Measurements from ENCODE around the gene REM2.

The REM2 gene, protein sequence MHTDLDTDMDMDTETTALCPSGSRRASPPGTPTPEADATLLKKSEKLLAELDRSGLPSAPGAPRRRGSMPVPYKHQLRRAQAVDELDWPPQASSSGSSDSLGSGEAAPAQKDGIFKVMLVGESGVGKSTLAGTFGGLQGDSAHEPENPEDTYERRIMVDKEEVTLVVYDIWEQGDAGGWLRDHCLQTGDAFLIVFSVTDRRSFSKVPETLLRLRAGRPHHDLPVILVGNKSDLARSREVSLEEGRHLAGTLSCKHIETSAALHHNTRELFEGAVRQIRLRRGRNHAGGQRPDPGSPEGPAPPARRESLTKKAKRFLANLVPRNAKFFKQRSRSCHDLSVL

DNA sequence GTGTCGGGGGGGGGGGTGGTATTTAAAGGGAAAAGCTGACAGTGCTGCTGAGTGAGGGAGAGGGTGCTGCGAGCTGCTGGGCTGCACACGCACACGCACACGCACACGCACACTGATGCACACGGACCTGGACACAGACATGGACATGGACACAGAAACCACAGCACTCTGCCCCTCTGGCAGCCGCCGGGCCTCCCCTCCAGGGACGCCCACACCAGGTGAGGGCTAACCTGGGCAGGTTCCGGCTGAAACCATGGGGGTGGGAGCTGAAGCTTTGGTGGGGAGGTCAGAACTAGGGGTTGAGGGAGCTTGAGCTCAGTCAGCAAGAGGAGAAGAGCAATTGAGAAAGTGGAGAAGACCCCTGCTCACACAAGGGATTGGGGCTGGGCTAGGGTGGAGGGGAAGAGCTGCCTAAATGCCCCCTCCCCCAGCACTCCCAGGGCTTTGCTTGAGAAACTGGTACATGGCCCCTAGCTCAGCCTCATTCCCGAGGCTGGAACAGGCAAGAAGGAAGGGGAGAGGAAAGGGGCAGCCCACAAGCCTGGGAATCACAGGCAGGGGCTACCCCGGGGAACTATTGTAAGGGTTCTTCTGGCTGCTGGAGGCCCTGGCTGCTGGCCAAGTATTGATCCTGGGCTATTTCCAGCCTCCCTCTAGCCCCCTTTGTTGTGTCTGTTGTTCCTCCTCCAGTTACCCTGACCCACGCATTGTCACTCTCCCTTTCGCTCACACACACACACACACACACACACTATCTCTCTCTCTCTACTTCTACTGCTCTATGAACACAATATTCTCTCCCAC, at the start of gene REM2:
Gene REM2 (plus strand): TSS at position 50 of the 804 bp plus-strand sequence. CDS start 66 bp downstream, at position 116.
- no peak for DNase-seq

DNA sequence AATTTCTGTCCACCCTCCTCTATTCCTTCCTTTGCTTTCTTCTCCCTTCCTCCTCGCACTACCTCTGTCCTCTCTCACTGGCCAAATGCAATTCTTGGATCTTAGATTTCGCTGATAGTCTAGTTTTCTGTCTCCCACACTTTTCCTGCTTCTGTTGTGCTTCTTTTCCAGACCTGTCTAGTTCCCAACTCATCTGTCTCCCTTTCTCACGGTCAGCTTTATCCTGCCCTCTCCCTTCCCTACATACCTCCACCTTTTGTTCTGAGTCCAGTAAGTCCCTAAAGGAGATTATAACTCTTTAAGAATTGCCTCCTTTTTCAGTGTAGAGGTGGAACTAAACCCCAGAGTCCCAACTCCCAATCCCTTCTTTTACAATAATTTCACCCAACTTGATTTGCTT, 47.5 kb upstream of the REM2 start:
- DNase-seq: no peak

DNA sequence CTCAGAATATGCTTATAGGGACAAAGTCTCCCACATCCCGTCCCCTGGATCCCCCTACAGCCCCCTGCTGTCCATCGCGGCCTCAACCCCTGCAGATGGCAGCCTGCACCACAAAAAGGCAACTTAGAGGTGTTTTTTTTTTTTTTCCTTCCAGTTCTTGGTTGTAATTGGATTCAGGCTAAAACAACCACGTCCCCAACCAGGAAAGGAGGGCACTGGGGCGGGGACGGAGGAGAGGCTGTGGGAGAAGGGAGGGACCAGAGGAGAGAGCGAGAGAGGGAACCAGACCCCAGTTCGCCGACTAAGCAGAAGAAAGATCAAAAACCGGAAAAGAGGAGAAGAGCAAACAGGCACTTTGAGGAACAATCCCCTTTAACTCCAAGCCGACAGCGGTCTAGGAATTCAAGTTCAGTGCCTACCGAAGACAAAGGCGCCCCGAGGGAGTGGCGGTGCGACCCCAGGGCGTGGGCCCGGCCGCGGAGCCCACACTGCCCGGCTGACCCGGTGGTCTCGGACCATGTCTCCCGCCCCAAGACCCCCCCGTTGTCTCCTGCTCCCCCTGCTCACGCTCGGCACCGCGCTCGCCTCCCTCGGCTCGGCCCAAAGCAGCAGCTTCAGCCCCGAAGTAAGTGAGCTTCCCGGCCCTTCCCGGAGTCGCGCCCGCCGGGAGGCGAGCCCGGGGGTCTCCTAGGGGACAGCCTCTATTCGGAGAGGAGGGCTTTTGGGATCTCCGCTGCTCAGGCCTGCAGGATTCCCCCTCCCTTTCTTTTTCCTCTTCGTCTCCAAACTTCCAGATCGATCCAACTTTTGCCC, 46.5 kb upstream of the REM2 start, which contains the start of gene MMP14:
Gene MMP14 (plus strand): TSS at position 285 of the 813 bp plus-strand sequence. CDS start 233 bp downstream, at position 518.
- no peak for DNase-seq

DNA sequence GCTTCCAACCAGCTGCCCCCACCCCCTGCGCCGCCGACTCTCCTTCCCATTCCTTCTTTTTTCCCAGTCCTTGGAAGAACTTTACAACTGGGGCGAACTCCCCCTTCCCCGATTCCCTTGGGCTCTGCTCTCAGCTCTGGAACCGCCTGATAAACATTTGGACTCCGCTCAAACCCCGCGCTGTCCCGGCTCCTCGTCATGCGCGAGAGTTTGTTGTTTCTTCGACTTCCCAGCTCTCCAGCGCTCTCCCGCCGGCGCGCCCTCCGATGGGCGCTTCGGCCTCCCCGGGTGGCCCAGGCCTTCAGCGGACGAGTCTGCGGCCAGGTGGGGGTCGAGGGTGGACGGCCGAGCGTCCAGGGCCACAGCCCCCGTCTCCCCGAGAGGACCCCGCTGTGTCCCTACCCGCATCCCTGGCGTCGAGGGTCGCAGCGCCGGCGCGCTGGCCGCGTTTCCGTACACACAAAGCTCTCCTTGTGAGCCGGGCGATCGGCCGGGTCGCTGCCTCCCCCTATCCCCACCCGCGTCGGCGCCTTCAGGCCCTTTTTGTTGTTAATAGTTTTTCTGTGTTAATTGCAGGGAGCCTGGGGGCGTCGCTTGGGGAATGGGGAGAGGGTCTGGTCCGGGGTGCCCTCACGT, 45.8 kb upstream of the REM2 start:
- DNase-seq: no peak

DNA sequence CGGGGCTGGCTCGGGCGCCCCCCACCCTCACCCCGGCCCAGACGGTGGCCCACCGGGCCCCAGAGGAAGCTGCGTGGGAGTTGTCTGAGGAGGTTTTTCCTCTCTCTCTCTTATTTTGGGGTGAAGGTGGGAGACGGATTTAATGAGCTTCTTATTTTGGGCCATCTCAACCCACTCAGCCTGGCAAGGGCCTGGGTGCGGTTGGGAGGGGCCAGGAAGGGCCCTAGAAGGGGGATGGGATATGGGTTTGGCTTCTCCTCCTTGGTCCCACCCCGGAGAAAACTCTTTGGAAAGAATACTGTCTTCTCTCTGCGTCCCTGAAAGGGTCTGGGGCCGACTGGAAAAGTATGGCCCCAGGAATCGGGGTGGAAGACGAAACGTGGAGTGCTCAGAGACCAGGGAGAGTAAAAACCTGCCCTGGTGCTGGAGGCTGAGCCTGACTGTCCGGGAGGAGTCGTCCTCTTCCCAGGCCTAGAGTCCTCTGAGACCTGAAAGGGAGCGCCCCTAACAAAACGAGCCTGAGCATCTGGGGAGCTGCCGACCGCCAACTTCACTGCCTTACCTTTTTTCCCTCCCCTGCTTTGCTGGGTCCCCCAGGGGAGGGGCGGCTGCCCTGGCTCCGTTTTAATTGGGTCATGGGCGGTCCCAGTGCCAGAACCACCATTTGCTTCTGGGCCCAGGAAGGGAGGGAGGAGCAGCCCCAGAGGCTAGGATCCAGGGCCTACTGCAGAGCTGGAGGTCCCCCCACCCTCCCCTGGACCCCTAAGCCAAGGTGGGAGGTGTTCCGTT, 45.1 kb upstream of the REM2 start:
- DNase-seq: no peak

DNA sequence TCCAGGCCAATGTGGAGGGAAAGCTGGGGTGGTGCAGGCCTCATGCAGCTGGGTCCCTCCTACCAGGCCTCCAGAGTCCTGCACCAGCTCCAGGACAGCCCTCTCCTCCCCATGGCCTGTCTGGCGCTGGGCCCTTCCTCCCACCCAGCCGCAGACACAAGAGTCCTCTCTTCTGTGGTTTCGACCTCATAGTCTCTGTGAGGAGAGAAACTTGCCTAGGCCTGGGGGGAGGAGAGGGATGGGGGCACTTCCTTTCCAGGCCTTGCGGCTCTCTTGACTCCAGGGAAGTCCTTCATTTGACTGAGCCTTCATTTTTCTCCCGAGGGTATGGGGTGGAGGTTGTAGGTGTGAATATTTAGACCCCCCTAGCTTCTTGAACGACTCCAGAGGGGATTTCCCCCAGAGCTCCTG, 44.4 kb upstream of the REM2 start:
- DNase-seq: no peak

DNA sequence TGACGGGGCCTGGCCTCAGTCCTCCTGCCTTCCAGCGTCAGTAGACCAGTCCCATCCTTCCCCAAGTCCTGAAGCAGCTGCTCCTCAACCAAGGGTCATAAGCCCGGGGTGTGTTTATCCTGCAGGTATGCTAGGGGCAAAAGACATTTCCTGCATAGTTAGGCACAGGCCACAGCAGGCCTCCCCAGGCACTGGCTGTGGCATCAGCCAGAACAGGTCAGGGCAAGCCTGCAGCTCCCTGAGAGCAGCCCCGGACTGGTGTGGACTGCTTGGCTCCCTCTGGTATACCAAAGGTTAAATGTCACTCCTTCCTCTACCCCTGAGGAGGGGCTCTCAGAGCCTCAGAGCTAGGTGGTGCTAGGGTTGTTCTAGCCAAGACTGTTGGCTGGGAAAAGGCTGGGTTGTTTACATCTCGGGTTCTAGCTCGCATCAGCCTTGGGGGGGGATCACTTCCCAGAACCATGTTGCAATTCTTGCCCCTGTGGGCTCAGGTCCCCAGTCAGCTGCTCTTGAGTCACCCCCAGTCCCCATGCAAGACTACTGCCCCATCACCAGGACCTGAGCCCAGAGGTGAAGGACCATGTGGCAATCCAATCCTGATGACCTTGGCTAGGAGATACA, 43.8 kb upstream of the REM2 start:
- no peak for DNase-seq

DNA sequence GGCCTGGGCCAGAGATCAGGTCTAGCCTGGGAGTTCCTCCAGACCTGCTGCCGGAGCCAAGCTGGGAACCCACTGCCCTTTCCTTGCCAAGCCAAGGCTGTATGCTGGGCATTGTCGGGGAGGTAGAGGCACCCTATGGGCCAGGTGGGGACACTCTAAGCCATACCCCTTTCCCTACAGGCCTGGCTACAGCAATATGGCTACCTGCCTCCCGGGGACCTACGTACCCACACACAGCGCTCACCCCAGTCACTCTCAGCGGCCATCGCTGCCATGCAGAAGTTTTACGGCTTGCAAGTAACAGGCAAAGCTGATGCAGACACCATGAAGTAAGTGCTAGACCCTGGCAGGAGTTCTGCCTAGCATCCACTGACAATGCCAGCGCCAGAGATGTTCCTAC, 41.7 kb upstream of the REM2 start:
- DNase-seq: no peak

DNA sequence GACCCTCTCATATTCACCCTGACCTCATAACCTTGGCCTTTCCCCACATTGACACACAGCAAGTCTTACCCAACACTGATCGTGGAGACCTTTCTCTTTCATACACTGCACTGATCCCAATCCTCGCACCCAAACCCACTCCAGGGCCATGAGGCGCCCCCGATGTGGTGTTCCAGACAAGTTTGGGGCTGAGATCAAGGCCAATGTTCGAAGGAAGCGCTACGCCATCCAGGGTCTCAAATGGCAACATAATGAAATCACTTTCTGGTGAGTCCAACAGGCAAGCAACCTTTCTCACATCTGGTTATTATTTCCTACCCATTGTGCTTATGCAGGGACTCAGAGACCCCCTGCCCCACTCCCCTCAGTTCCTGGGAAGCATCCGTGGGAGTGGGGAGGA, 41.3 kb upstream of the REM2 start:
- no peak for DNase-seq

DNA sequence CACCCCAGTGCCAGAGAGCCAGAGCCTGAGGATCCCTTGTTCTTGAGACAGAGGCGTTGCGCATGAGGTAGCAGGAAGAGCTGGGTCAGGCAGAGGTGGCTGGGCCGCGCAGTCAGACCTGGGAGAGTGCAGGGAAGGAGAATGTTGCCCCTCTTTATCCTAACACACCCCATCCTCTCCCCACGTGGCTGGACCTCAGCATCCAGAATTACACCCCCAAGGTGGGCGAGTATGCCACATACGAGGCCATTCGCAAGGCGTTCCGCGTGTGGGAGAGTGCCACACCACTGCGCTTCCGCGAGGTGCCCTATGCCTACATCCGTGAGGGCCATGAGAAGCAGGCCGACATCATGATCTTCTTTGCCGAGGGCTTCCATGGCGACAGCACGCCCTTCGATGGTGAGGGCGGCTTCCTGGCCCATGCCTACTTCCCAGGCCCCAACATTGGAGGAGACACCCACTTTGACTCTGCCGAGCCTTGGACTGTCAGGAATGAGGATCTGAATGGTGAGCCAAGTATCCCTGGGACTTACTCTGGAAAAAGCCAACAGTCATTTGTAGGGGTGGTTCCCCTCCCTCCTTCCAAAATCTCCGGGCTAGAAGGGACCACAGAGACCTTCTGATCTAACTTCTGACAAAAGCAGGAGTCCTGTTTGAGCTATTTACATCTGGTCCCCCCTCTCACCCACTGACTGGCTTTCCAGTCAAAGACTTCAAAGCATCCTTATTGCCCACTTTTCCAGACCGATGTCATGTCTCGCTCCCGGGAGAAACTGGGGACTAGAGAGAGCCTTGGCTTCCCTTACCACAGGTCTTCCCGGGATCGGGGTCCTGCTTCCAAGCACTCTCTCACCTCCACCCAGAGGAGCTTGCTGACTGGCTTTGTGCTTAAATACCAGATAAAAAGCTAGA, 40.6 kb upstream of the REM2 start:
- no peak for DNase-seq

DNA sequence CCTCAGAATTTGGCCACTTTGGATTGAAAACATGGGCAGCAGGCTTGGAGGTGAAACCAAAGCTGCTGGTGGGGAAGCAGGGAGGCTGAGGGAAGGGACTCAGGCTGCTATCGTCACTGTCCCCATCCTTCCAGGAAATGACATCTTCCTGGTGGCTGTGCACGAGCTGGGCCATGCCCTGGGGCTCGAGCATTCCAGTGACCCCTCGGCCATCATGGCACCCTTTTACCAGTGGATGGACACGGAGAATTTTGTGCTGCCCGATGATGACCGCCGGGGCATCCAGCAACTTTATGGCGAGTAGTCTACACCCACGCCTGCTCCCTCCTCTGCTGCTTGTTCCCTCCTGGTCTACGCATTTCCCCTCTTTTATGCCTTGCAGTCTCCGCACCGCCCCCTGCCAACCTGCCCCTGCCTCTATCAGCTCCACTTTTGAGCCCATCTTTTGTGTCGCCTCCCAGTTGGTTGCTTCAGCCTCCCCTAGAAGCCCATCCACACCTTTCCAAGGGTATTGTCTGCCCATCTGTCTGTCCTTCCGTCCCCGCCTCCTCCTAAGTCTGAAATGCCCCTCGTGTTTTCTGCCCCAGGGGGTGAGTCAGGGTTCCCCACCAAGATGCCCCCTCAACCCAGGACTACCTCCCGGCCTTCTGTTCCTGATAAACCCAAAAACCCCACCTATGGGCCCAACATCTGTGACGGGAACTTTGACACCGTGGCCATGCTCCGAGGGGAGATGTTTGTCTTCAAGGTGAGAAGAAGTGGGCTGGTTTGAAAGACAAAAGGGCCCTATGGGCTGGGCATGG, 39.7 kb upstream of the REM2 start:
- no peak for DNase-seq

DNA sequence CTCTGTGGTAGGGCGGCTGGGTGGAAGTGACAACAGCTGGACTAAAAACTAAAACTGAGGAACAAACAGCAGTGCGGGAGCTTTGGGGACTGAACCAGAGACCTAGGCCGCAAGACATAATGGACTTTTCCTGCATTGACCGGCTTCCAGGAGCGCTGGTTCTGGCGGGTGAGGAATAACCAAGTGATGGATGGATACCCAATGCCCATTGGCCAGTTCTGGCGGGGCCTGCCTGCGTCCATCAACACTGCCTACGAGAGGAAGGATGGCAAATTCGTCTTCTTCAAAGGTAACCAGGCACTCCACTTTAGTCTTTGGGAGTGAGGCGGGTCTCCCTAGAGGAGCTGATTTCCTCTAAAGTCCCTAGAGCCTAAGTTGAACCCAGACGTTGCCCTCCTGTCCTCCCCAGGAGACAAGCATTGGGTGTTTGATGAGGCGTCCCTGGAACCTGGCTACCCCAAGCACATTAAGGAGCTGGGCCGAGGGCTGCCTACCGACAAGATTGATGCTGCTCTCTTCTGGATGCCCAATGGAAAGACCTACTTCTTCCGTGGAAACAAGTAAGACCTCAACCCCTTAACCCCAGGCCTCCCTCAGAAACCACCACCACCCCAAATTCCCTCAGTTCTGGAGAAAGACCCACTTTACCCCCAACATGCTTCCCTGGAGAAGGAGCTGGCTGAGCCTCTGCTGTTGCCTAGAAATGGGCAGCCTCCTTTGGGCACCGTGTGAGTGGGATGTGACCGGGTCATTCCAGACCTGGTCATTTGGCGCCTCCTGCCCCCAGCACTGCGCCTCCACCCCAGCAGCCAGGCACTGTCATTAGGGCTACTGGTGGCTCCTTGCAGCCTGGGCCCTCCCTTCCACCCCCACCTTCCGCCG, 38.6 kb upstream of the REM2 start:
- no peak for DNase-seq

DNA sequence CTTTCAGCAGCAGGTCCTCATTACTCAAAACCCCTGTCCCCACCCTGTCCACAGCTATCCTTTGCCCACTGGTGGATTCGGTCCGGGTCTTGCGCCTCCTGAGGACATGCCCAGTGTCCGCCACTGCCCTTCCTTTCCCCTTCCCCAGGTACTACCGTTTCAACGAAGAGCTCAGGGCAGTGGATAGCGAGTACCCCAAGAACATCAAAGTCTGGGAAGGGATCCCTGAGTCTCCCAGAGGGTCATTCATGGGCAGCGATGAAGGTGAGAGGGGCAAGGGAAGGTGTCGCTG, 38.0 kb upstream of the REM2 start:
- DNase-seq: no peak

DNA sequence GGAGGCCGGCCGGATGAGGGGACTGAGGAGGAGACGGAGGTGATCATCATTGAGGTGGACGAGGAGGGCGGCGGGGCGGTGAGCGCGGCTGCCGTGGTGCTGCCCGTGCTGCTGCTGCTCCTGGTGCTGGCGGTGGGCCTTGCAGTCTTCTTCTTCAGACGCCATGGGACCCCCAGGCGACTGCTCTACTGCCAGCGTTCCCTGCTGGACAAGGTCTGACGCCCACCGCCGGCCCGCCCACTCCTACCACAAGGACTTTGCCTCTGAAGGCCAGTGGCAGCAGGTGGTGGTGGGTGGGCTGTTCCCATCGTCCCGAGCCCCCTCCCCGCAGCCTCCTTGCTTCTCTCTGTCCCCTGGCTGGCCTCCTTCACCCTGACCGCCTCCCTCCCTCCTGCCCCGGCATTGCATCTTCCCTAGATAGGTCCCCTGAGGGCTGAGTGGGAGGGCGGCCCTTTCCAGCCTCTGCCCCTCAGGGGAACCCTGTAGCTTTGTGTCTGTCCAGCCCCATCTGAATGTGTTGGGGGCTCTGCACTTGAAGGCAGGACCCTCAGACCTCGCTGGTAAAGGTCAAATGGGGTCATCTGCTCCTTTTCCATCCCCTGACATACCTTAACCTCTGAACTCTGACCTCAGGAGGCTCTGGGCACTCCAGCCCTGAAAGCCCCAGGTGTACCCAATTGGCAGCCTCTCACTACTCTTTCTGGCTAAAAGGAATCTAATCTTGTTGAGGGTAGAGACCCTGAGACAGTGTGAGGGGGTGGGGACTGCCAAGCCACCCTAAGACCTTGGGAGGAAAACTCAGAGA, 37.0 kb upstream of the REM2 start:
- DNase-seq: no peak

DNA sequence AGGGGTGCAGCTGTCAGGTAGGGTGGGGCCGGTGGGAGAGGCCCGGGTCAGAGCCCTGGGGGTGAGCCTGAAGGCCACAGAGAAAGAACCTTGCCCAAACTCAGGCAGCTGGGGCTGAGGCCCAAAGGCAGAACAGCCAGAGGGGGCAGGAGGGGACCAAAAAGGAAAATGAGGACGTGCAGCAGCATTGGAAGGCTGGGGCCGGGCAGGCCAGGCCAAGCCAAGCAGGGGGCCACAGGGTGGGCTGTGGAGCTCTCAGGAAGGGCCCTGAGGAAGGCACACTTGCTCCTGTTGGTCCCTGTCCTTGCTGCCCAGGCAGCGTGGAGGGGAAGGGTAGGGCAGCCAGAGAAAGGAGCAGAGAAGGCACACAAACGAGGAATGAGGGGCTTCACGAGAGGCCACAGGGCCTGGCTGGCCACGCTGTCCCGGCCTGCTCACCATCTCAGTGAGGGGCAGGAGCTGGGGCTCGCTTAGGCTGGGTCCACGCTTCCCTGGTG, 36.2 kb upstream of the REM2 start:
- DNase-seq: no peak

DNA sequence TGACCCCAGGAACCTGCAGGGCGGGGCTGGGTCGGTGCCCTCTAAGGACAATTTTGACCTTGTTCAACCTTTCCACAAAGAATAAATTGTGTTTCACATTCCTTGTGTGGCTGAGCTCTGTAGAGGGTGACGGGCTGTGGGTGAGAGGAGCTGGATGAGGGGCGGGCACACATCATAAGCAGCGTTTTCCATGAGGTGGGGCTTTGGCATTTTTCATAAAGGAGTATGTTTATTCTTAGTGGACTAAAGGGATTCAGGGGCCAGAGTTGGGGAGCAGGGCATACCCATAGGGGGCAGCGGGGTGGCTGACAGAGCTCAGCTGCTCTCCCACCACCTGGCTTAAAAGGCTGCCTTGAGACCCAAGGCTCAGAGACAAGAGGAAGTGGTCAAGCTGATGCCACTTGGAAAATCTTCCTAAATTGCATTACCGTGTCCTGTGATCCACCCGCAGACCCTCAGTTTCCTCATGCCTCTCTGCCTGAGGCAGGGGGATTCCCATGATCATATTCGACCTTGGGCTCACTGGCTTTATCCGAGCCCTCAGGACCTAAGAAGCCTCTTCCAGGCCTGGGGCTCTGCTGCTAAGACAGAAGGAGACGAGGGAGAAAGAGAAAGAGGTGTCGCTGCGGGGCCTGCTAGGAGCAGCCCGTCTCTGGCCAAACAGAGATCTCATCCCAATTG, 35.2 kb upstream of the REM2 start:
- DNase-seq: no peak

All from NCI-H774 (cell line).